Mucosa of stomach (tissue), 1 donor: ENCODE measurements around the gene IL11.

Experiments
- H3K27me3 ChIP-seq: one replicate; pipeline ENCODE4 v1.7.0; 2013; ENCODE audit warnings: mild to moderate bottlenecking, low read length; ENCODE audit not compliant: control insufficient read depth, insufficient read depth
- H3K36me3 ChIP-seq: one replicate; pipeline ENCODE4 v1.7.0; 2013; ENCODE audit warnings: low read length; ENCODE audit not compliant: control insufficient read depth, insufficient read depth
- H3K4me1 ChIP-seq: one replicate; pipeline ENCODE4 v1.7.0; 2013; ENCODE audit warnings: mild to moderate bottlenecking, low read length; ENCODE audit not compliant: control insufficient read depth, insufficient read depth
- H3K4me3 ChIP-seq: one replicate; pipeline ENCODE4 v1.7.0; 2013; ENCODE audit warnings: low read length
- H3K9ac ChIP-seq: one replicate; pipeline ENCODE4 v1.7.0; 2013; ENCODE audit warnings: mild to moderate bottlenecking, low read length, moderate library complexity
- H3K9me3 ChIP-seq: one replicate; pipeline ENCODE4 v1.7.0; 2013; ENCODE audit warnings: mild to moderate bottlenecking, low read length, moderate library complexity; ENCODE audit not compliant: control insufficient read depth
- donor health status: Pancreatic carcinoma.

The IL11 gene

GRCh38 chr19:55387736-55388497 lies 17.7 kb upstream of the IL11 start:
- no peaks in the 10 kb centered on the region for H3K9me3 ChIP-seq
- H3K27me3 ChIP-seq, result no peaks in the 10 kb centered on the region
- H3K4me3 ChIP-seq, result peak overlapping the region; percentile 85
- H3K9ac ChIP-seq, result peak overlapping the region; percentile 74
- peaks cover 10% of the 10 kb centered on the region for H3K36me3 ChIP-seq
- H3K4me1 ChIP-seq, result peaks cover 44% of the 10 kb centered on the region

- peak overlapping the region; percentile 85 for H3K4me3 ChIP-seq
- H3K27me3 ChIP-seq, result no peaks in the 10 kb centered on the region
- peaks cover 52% of the 10 kb centered on the region for H3K4me1 ChIP-seq
- H3K9me3 ChIP-seq, result no peaks in the 10 kb centered on the region
- H3K9ac ChIP-seq, result peak overlapping the region; percentile 74
- H3K36me3 ChIP-seq, result peaks cover 10% of the 10 kb centered on the region
Observed at GRCh38 chr19:55386493-55386971, 16.3 kb upstream of the IL11 start.

- H3K9me3 ChIP-seq, result no peaks in the 10 kb centered on the region
- H3K27me3 ChIP-seq, result no peaks in the 10 kb centered on the region
- H3K4me3 ChIP-seq, result peak within 1 kb of the TSS; percentile 85
- H3K36me3 ChIP-seq, result peaks cover 10% of the 10 kb centered on the region
- H3K9ac ChIP-seq, result peak within 1 kb of the TSS; percentile 74
- H3K4me1 ChIP-seq, result peaks cover 52% of the 10 kb centered on the region
Observed at GRCh38 chr19:55385724-55386492, 15.6 kb upstream of the IL11 start, which contains the start of gene RPL28. Gene RPL28 (plus strand): TSS chr19:55385932. CDS start chr19:55386358, 426 bp downstream.

- peak overlapping the region; percentile 74 for H3K9ac ChIP-seq
- H3K27me3 ChIP-seq, result no peaks in the 10 kb centered on the region
- H3K4me1 ChIP-seq, result peaks cover 52% of the 10 kb centered on the region
- peak overlapping the region; percentile 85 for H3K4me3 ChIP-seq
- H3K36me3 ChIP-seq, result peaks cover 10% of the 10 kb centered on the region
- no peaks in the 10 kb centered on the region for H3K9me3 ChIP-seq
Observed at GRCh38 chr19:55384920-55385723, 14.9 kb upstream of the IL11 start.

GRCh38 chr19:55384131-55384919 lies 14.1 kb upstream of the IL11 start, which contains the start of gene TMEM238:
Gene TMEM238 (minus strand): TSS chr19:55384292. CDS start chr19:55384259, 33 bp downstream.
- H3K9ac ChIP-seq, result peak within 1 kb of the TSS; percentile 74
- H3K9me3 ChIP-seq, result no peaks in the 10 kb centered on the region
- H3K36me3 ChIP-seq, result peaks cover 10% of the 10 kb centered on the region
- no peaks in the 10 kb centered on the region for H3K27me3 ChIP-seq
- peak within 1 kb of the TSS; percentile 85 for H3K4me3 ChIP-seq
- peaks cover 52% of the 10 kb centered on the region for H3K4me1 ChIP-seq

- Histone ChIP-seq H3K4me3 (peak overlapping the region; percentile 25), H3K4me1 (peaks cover 46% of the 10 kb centered on the region), H3K36me3 (peaks cover 10% of the 10 kb centered on the region), H3K9ac (peak overlapping the region; percentile 61), H3K27me3 (no peaks in the 10 kb centered on the region), H3K9me3 (no peaks in the 10 kb centered on the region)
Observed at GRCh38 chr19:55383279-55384130, 13.2 kb upstream of the IL11 start.

- Histone ChIP-seq H3K27me3 (peaks cover 3% of the 10 kb centered on the region), H3K9ac (peak overlapping the region; percentile 61), H3K4me3 (peak overlapping the region; percentile 25), H3K9me3 (no peaks in the 10 kb centered on the region), H3K4me1 (peaks cover 36% of the 10 kb centered on the region), H3K36me3 (peaks cover under 1% of the 10 kb centered on the region)
Observed at GRCh38 chr19:55382522-55383054, 12.3 kb upstream of the IL11 start.

- Histone ChIP-seq H3K4me3 (no peak overlapping the region), H3K9me3 (no peaks in the 10 kb centered on the region), H3K27me3 (peaks cover 6% of the 10 kb centered on the region), H3K4me1 (peaks cover 31% of the 10 kb centered on the region), H3K9ac (no peak overlapping the region), H3K36me3 (no peaks in the 10 kb centered on the region)
Observed at GRCh38 chr19:55382013-55382412, 11.8 kb upstream of the IL11 start.

- no peaks in the 10 kb centered on the region for H3K36me3 ChIP-seq
- H3K9ac ChIP-seq, result no peak overlapping the region
Observed at GRCh38 chr19:55379174-55379573, 8.9 kb upstream of the IL11 start.

GRCh38 chr19:55377356-55378131 lies 7.3 kb upstream of the IL11 start:
- Histone ChIP-seq H3K9me3 (no peaks in the 10 kb centered on the region), H3K4me1 (peaks cover 32% of the 10 kb centered on the region), H3K4me3 (no peak overlapping the region), H3K36me3 (no peaks in the 10 kb centered on the region), H3K27me3 (peaks cover 40% of the 10 kb centered on the region), H3K9ac (no peak overlapping the region)

More at GRCh38 chr19:55379174-55379573, 8.9 kb upstream of the IL11 start:
- Histone ChIP-seq H3K4me3 (no peak overlapping the region), H3K27me3 (peaks cover 24% of the 10 kb centered on the region), H3K9me3 (no peaks in the 10 kb centered on the region), H3K4me1 (peaks cover 33% of the 10 kb centered on the region)
